Measurements from ENCODE around the gene TCOF1.
A peak's percentile ranks its signal among the peaks of the same experiment; 100 is the strongest.

TCOF1 gene

DNA sequence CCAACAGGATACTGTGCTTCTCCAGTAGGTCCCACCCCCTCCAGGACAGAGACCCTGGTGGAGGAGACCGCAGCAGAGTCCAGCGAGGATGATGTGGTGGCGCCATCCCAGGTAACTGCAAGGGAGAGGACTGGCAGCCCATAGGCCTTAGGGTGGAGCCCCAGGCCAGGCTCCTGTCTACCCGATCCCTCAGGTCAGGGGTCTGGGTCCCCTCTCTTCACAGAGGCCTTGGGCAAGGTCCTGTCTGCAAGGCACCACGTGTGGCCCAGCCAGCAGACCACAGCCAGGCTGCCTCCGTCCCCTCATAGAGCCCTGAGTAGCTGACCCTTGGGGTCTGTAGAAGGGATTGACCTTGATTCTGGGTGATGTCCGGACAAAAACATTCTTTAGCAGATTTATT is 35.2 kb downstream of the TCOF1 start:
- DNase-seq (ENCODE audit: low spot score), result no peak

DNA sequence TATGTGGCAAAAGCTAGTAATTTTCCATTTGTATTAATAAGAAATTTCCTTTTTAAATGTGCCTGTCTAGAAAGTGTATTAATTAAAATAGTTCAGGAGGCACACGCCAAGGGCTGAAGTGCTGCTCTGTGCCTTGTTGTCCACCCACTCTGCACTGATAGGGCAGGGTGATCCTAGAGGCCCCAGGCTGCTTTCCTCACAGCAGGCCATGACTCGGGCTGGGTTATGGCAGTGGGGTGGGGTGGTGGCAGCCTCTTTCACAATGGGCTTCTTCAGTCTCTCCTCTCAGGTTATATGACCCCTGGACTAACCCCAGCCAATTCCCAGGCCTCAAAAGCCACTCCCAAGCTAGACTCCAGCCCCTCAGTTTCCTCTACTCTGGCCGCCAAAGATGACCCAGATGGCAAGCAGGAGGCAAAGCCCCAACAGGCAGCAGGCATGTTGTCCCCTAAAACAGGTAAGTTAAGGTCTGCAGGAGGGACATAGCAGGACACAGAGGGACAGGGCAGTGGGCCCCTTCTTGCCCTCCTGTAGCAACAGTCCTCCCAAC is 35.7 kb downstream of the TCOF1 start:
- DNase-seq (ENCODE audit: low spot score), result no peak

DNA sequence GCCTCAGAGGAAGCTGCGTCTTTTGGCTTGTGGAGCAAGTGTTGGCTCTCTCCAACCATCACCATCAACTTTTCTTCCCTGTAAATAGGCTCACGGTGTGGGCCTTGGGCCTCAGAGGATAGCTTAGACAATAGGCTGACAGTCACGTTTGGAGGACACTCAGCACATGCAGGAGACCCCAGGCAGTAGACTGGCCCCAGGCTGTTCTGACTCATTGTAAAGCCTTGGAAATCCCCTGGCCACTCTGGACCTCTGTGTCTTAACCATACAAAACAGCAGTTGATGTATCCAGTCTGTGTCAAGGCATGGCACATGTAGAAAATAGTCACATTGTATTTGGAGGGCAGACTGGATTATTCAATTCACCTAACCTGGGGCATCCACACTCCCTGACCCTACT is 36.6 kb downstream of the TCOF1 start:
- DNase-seq (ENCODE audit: low spot score), result no peak

- no peak for DNase-seq (ENCODE audit: low spot score)
Observed at GRCh38 chr5:150394912-150395687, 37.6 kb downstream of the TCOF1 start.

- no peak for DNase-seq (ENCODE audit: low spot score)
Observed at GRCh38 chr5:150395688-150395975, 38.1 kb downstream of the TCOF1 start.

- no peak for DNase-seq (ENCODE audit: low spot score)
Observed at GRCh38 chr5:150396267-150396666, 38.8 kb downstream of the TCOF1 start.

DNA sequence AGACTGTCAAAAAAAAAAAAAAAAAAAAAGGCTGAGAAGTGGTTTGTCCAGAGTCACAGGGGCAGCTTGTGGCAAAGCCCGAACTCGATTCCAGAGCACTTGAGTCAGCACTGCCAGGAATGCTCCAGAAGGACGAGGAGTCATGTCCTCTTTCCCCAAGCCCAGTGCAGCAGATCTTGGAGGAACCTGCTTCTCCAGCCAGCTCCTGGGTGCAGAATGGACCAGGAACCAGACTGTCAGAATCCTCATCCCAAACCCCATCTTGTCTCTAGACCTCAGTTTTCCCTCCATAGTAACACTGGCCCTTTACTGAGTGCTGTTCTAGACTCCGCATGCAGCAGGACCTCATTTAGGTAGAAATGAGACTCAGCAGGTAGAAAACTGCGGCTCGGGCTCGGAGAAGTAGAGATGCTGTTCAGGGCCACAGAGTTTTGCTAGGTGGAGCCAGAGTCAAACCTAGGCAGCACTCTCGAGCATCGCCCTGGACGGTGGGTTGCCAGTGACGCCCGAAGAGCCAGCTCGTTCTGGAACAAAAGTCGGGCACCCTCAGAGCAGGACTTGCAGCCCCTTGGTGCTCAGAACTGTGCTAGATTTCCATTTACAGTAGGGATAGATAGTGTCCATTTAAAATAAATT is 39.8 kb downstream of the TCOF1 start:
- DNase-seq (ENCODE audit: low spot score), result peak; percentile 57

DNA sequence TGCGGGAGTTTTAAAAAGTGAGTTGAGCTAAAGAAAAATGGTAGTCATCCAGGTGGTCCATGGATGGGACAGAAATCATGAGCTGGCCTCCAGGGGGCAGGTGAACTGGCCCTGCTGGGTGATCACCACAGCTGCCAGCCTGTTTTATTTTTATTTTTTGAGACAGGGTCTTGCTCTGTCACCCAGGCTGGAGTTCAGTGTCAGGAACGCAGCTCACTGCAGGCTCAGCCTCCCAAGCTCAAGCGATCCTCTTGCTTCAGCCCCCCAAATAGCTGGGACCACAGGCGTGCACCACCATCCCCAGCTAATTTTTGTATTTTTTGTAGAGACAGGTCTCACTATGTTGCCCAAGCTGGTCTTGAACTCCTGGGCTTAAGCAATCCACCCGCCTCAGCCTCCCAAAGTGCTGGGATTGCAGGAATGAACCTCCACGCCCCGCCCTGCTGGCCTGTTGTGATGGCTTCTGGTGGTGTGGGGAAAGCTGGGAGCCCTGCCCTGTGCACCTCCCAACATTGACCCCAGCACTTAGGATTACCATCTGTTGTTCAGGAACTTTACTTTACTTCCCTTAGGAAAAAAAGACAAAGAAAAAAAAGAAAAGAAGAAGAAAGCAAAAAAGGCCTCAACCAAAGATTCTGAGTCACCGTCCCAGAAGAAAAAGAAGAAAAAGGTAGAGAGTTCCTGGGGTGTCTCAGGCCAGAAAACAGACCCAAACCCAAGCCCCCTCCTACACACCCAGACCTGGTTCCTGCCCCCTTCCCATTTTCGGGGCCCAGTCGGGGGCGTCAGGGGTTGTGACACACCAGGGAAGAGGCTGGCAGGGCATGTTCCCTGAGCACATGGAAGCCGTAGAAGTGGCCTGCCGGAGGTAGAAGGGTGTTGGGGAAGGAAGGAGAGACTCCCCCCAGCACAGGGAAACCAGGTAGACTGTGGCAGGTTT is 40.6 kb downstream of the TCOF1 start:
- DNase-seq (ENCODE audit: low spot score), result no peak

GRCh38 chr5:150398722-150399523 is 41.4 kb downstream of the TCOF1 start:
- DNase-seq (ENCODE audit: low spot score), result no peak

- DNase-seq (ENCODE audit: low spot score), result no peak
Observed at GRCh38 chr5:150399524-150400211, 42.2 kb downstream of the TCOF1 start.

DNA sequence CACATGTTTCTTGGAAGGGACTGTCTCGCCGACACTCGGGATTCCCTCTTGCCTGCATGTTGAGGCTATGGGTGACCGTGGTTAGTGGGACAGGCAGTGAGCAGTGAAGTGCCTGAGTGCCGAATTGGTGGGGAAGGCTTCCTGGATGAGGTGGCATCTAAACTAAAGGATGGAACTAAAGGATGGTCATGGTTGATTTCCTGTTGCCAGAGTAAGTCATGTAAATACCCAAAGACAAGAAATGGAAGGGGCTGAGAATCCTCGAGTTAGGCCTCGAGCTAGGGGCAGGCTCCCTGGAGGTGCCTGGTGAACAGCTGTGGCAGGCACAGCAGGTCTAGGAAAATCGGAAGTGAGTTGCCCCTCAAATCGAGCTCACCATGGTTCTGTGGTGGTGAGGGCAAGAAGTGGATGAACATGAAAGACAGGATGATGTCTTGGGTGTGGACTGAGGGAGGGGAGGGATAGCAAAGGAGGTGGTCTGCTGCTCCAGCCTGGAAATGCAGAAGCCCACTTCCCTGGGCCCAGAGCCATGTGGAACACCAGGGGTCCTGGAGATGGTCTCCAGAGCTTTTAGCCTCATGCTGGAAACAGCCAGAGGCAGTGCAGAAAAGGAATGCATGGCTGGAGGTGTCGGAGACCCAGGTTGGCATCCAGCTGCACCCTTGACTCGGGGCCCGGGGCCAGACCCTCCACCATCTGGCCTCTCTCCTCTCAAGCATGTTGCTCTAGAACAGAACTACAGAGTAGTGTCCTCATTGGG is 43.0 kb downstream of the TCOF1 start:
- no peak for DNase-seq (ENCODE audit: low spot score)

DNA sequence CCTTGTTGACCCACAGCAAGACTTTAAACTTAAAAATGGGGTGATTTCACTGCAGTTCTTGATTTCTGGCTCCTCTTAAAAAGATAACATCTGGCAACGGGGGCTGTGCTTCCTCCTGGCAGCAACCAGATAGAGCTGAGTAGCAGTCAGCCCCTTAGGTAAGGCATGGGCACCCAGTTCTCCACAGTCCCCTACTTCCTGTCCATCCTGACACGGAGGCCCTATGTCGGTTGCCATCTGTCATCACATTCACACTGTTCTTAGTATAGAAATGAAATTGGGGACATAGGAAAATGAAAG is 43.5 kb downstream of the TCOF1 start:
- no peak for DNase-seq (ENCODE audit: low spot score)

- DNase-seq (ENCODE audit: low spot score), result no peak
Observed at GRCh38 chr5:150401376-150402228, 44.1 kb downstream of the TCOF1 start.

- DNase-seq (ENCODE audit: low spot score), result no peak
Observed at GRCh38 chr5:150402229-150402773, 44.8 kb downstream of the TCOF1 start.

- no peak for DNase-seq (ENCODE audit: low spot score)
Observed at GRCh38 chr5:150402901-150403342, 45.4 kb downstream of the TCOF1 start.

DNA sequence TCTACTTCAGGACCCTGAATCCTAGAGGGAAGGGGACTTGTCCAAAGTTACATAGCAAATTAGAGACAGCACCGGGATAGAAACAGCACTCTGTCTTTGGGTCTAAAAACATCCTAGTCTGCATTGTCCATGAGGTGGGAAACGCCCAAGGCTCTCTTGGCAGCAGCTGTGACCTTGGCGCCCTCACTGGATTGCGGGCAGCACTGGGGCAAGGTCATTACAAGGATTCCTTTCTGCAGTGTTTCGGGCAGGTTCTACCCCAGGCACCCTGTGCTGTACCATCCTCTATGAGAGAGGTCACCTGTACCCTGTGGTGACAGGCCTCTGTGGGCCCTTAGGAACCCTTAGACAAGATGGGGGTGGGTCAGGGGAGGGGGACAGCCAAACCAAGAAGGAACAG is 46.6 kb downstream of the TCOF1 start:
- no peak for DNase-seq (ENCODE audit: low spot score)

DNA sequence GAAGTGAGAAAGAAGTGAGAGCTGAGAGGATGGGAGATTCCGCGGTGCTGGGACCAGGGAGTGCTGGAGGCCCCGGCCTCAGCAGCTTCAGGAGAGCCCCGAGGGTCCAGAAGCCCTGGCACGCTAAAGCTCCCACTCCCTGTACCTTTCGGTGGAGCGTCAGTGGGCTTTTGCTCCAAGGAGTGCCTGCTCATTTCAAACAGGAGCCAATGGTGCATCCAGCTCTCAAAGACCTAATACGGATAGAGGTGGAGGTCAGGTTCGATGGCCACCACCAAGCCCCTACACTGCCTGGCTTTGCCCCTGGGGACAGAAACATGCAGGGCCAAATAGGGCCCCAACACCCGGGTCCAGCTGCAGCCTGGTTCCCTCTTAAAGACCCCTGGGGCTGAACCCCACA is 47.0 kb downstream of the TCOF1 start:
- DNase-seq (ENCODE audit: low spot score), result no peak

DNA sequence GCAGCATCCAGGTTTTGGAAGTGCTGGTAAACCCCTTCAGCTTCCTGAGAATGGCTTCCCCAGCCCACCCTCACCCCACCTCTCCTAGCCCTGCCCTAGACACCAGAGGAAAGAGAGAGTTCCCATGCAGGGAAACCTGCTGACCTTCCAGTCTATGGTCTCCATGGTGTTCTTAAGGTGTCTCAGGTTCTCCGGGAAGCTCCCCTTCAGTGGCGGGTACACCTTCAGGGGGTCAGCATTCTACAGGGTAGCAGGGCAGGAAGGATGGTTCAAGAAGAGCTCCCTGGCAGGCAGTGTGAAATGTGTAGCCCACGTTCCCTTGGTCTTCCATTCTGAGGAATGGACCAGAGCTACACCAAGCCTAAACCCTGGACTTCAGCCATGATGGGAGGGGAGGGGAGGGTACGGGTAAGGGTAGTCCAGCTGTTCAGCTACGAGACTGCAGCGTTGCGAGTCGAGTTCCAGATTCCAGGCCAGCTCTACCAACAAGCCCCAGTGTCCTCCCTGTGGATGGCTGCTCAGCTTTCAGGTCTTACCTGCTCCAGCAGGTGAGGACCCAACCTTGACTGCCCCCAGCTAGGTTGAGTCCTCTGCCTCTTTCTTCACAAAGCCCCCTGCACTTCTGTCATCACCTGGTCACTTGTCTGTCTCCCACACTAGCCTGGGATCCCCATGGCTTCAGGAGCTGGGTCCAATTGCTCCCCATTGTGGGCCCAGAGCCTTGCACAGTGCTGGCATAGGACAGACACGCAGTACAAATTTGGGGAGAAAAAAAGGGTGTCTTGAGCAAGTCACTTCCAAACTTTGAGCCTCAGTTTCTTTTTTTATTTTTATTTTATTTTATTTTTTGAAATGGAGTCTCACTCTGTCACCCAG is 47.7 kb downstream of the TCOF1 start:
- no peak for DNase-seq (ENCODE audit: low spot score)

Measured in AG08395 (cell line).